ENCODE measurements around the gene AP2B1.

DNA sequence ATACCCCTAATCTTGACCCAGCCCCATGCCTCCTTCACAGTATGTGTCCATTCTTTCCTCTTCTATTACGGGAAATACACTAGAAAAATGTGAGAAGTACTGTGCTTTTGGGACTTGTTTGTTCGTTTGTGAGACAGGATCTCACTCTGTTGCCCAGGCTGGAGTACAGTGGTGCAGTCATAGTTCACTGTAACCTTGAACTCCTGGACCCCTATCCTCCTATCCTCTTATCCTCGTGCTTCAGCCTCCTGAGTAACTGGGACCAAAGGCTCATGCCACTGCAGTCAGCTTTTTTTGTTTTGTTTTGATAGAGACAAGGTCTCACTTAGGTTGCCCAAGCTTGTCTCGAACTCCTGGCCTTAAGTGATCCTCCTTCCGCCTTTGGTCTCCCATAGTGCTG, 114.4 kb downstream of the AP2B1 start:
- TF ChIP-seq, protein P1, sequence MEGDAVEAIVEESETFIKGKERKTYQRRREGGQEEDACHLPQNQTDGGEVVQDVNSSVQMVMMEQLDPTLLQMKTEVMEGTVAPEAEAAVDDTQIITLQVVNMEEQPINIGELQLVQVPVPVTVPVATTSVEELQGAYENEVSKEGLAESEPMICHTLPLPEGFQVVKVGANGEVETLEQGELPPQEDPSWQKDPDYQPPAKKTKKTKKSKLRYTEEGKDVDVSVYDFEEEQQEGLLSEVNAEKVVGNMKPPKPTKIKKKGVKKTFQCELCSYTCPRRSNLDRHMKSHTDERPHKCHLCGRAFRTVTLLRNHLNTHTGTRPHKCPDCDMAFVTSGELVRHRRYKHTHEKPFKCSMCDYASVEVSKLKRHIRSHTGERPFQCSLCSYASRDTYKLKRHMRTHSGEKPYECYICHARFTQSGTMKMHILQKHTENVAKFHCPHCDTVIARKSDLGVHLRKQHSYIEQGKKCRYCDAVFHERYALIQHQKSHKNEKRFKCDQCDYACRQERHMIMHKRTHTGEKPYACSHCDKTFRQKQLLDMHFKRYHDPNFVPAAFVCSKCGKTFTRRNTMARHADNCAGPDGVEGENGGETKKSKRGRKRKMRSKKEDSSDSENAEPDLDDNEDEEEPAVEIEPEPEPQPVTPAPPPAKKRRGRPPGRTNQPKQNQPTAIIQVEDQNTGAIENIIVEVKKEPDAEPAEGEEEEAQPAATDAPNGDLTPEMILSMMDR (IDR thresholded peaks at IDR 0.05): no peak
- no peak for TF ChIP-seq POLR2AphosphoS5 (IDR thresholded peaks at IDR 0.05)

All from stomach (tissue), 4 donors.